Testis (tissue), 2 donors: ENCODE data around the gene ATP6V1G2.

Source experiments
- POLR2A ChIP-seq: fragments of 450-650 bp; IDR thresholded peaks from one replicate; pipeline ENCODE4 v1.6.1; 2017; ENCODE audit warnings: antibody characterized with exemption, mild to moderate bottlenecking, moderate library complexity
- TF ChIP-seq, protein P1 (sequence below), 3 experiments: fragments of 450-650 bp in 2 of 3; fragments of 200-600 bp in 1 of 3; sonication (generic) in 1 of 3; IDR thresholded peaks; one replicate each; pipeline ENCODE4 v1.5.1; 2016 to 2019; ENCODE audit warnings: antibody characterized with exemption in 3 of 3, mild to moderate bottlenecking in 2 of 3, moderate library complexity in 1 of 3

DNA sequence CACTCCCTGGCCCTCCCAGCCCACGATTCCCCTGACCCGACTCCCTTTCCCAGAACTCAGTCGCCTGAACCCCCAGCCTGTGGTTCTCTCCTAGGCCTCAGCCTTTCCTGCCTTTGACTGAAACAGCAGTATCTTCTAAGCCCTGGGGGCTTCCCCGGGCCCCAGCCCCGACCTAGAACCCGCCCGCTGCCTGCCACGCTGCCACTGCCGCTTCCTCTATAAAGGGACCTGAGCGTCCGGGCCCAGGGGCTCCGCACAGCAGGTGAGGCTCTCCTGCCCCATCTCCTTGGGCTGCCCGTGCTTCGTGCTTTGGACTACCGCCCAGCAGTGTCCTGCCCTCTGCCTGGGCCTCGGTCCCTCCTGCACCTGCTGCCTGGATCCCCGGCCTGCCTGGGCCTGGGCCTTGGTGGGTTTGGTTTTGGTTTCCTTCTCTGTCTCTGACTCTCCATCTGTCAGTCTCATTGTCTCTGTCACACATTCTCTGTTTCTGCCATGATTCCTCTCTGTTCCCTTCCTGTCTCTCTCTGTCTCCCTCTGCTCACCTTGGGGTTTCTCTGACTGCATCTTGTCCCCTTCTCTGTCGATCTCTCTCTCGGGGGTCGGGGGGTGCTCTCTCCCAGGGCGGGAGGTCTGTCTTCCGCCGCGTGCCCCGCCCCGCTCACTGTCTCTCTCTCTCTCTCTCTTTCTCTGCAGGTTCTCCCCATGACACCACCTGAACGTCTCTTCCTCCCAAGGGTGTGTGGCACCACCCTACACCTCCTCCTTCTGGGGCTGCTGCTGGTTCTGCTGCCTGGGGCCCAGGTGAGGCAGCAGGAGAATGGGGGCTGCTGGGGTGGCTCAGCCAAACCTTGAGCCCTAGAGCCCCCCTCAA is 25.9 kb upstream of the ATP6V1G2 start, which contains the start of gene LTA:
- TF ChIP-seq, protein P1, sequence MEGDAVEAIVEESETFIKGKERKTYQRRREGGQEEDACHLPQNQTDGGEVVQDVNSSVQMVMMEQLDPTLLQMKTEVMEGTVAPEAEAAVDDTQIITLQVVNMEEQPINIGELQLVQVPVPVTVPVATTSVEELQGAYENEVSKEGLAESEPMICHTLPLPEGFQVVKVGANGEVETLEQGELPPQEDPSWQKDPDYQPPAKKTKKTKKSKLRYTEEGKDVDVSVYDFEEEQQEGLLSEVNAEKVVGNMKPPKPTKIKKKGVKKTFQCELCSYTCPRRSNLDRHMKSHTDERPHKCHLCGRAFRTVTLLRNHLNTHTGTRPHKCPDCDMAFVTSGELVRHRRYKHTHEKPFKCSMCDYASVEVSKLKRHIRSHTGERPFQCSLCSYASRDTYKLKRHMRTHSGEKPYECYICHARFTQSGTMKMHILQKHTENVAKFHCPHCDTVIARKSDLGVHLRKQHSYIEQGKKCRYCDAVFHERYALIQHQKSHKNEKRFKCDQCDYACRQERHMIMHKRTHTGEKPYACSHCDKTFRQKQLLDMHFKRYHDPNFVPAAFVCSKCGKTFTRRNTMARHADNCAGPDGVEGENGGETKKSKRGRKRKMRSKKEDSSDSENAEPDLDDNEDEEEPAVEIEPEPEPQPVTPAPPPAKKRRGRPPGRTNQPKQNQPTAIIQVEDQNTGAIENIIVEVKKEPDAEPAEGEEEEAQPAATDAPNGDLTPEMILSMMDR (IDR thresholded peaks at IDR 0.05) = no peak
- no peak for TF ChIP-seq POLR2A
